ENCODE measurements around the gene TM4SF20. TPM values are rescaled to one million over a fixed set of nuclear protein-coding genes. Genes with fewer than 3 reads are reported as not detected.

Gene TM4SF20
- total RNA-seq, 3 donors from 2014 or later = not detected

DNA sequence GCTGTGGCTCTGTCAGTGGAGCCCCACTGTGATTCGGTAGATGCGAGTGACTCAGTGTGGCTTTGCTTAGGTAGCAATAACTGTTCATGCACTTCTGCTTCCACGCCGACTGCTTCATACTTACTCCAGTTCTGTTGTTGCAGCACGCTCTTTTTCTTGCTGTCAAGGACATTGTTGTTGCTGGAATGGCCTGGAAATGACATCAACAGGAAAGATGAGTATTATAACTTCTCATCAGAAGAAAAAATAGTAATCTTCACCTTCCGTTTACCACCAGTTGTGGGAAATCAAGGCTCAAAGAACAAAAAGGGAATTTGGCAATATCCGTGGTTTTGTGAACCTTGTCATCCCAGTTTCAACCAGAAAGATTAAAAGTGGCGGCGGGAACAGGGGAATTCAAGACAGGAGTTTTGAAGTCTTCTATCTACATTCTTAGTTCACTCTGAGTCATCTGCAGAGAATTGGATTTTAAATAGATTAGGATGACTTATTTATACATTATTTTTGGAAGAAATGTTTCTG, 8.3 kb downstream of the TM4SF20 start:
- DNase-seq (ENCODE audit: low spot score in 2 of 2) = no peak
- TF ChIP-seq POLR2A (IDR thresholded peaks at IDR 0.05) (no peak), POLR2AphosphoS5 (IDR thresholded peaks at IDR 0.05) (no peak)
- TF ChIP-seq, protein P1, sequence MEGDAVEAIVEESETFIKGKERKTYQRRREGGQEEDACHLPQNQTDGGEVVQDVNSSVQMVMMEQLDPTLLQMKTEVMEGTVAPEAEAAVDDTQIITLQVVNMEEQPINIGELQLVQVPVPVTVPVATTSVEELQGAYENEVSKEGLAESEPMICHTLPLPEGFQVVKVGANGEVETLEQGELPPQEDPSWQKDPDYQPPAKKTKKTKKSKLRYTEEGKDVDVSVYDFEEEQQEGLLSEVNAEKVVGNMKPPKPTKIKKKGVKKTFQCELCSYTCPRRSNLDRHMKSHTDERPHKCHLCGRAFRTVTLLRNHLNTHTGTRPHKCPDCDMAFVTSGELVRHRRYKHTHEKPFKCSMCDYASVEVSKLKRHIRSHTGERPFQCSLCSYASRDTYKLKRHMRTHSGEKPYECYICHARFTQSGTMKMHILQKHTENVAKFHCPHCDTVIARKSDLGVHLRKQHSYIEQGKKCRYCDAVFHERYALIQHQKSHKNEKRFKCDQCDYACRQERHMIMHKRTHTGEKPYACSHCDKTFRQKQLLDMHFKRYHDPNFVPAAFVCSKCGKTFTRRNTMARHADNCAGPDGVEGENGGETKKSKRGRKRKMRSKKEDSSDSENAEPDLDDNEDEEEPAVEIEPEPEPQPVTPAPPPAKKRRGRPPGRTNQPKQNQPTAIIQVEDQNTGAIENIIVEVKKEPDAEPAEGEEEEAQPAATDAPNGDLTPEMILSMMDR (IDR thresholded peaks at IDR 0.05) = no peak
- intact Hi-C loops (cut with DNase I; ENCODE audit: low total_unique reads) = no loop called here
- Histone ChIP-seq H3K27ac (no peak overlapping the region), H3K9me3 (no peaks in the 10 kb centered on the region), H3K4me3 (no peak overlapping the region), H3K4me1 (no peaks in the 10 kb centered on the region), H3K36me3 (no peaks in the 10 kb centered on the region), H3K27me3 (no peaks in the 10 kb centered on the region)

DNA sequence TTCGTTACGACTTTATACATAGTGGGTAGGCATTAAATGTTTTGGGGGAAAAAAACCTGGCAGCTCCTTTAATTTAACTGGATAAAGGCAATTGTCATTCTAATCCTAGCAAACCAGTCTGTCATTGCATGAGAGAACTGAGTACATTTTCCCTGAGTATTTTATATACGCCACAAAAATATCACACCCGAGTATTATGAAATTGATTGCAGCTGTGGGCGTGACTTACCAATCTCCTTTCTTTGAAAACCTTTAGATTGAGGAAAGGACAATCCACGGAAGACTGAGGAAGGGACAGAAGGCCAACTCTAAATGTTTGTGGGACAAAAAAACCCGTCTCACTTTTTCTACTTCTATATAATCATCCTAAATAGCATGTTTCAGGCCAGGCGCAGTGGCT, 9.0 kb downstream of the TM4SF20 start:
- TF ChIP-seq POLR2AphosphoS5 (IDR thresholded peaks at IDR 0.05) (no peak), POLR2A (IDR thresholded peaks at IDR 0.05) (no peak)
- TF ChIP-seq, protein P1 (IDR thresholded peaks at IDR 0.05) = no peak
- DNase-seq (ENCODE audit: low spot score in 2 of 2) = no peak
- no peaks in the 10 kb centered on the region for H3K4me1 ChIP-seq
- H3K36me3 ChIP-seq = no peaks in the 10 kb centered on the region
- no peaks in the 10 kb centered on the region for H3K9me3 ChIP-seq
- H3K4me3 ChIP-seq = no peak overlapping the region
- H3K27ac ChIP-seq = no peak overlapping the region
- no peaks in the 10 kb centered on the region for H3K27me3 ChIP-seq
- intact Hi-C loops (cut with DNase I; ENCODE audit: low total_unique reads) = no loop called here

- Histone ChIP-seq H3K27me3 (no peaks in the 10 kb centered on the region), H3K36me3 (no peaks in the 10 kb centered on the region), H3K9me3 (no peaks in the 10 kb centered on the region), H3K4me3 (no peak overlapping the region), H3K27ac (no peak overlapping the region), H3K4me1 (no peaks in the 10 kb centered on the region)
- intact Hi-C loops (cut with DNase I; ENCODE audit: low total_unique reads) = no loop called here
- TF ChIP-seq POLR2A (IDR thresholded peaks at IDR 0.05) (no peak), POLR2AphosphoS5 (IDR thresholded peaks at IDR 0.05) (no peak)
- TF ChIP-seq, protein P1 (IDR thresholded peaks at IDR 0.05) = no peak
- no peak for DNase-seq (ENCODE audit: low spot score in 2 of 2)
Observed at GRCh38 chr2:227368574-227368973, 10.5 kb downstream of the TM4SF20 start.

GRCh38 chr2:227367427-227367795, 11.7 kb downstream of the TM4SF20 start:
- no peak for TF ChIP-seq POLR2A (IDR thresholded peaks at IDR 0.05)
- TF ChIP-seq POLR2AphosphoS5 (IDR thresholded peaks at IDR 0.05) = no peak
- TF ChIP-seq, protein P1 (IDR thresholded peaks at IDR 0.05) = no peak
- DNase-seq (ENCODE audit: low spot score in 2 of 2) = no peak
- no peaks in the 10 kb centered on the region for H3K9me3 ChIP-seq
- H3K4me1 ChIP-seq = no peaks in the 10 kb centered on the region
- intact Hi-C loops (cut with DNase I; ENCODE audit: low total_unique reads) = no loop called here
- no peak overlapping the region for H3K27ac ChIP-seq
- H3K36me3 ChIP-seq = no peaks in the 10 kb centered on the region
- no peak overlapping the region for H3K4me3 ChIP-seq
- no peaks in the 10 kb centered on the region for H3K27me3 ChIP-seq

DNA sequence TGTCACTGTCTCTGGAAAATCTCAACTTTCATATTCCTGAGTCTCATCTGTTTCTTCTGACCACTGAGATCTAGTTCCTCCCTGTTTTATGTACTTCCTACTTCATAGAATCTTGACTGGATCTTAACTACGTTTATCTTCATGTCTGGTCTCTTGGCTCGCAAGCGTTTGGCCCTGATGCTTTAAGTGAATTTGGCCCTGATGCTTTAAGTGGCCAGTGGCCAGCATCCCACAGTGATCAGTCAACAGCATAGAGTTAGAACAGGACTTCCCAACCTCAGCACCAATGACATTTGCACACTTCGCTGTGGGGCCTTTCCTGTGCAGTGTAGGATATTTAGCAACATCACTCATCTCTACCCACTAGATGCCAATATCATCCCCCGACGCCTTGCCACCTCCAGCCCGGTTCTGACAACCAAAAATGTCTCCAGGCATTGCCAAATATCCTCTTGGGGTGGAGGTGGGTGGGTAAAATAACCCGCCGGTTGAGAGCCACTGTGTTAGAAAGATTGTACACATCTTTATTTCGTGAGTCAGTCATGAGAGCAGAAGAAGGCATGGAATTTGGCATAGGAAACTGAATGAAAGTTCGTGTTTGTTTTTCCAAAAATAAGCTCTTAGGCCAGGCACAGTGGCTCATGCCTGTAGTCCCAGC, 12.2 kb downstream of the TM4SF20 start:
- Histone ChIP-seq H3K4me3 (no peak overlapping the region), H3K36me3 (no peaks in the 10 kb centered on the region), H3K9me3 (no peaks in the 10 kb centered on the region), H3K27ac (no peak overlapping the region), H3K4me1 (no peaks in the 10 kb centered on the region), H3K27me3 (no peaks in the 10 kb centered on the region)
- no peak for TF ChIP-seq POLR2AphosphoS5 (IDR thresholded peaks at IDR 0.05)
- TF ChIP-seq, protein P1 (IDR thresholded peaks at IDR 0.05) = no peak
- TF ChIP-seq POLR2A (IDR thresholded peaks at IDR 0.05) = no peak
- intact Hi-C loops (cut with DNase I; ENCODE audit: low total_unique reads) = no loop called here
- DNase-seq (ENCODE audit: low spot score in 2 of 2) = no peak

All from breast epithelium (tissue), 4 donors.